HG03103 (cell line): Measurements from ENCODE around the gene XPO1.
"Not testable (repeated sequence)": the region's sequence is repeated elsewhere in the genome, so short reads cannot be mapped to it uniquely, and the experiment has no call there.

Source experiments
- ATAC-seq: cut with Tn5 transposase; IDR thresholded peaks from one replicate; pipeline ENCODE4 v1.9.1; 2021; ENCODE audit warnings: low read depth; ENCODE audit not compliant: unreplicated experiment

Gene XPO1

GRCh38 chr2:61538200-61538919 is at the start of gene XPO1:
XPO1 (minus strand) TSS chr2:61538356; CDS start chr2:61533897, 4,459 bp downstream.
- ATAC-seq: peak; percentile 70

- ATAC-seq: not testable (repeated sequence)
These were observed 48.8 kb upstream of the XPO1 start for GRCh38 chr2:61586928-61587327.

GRCh38 chr2:61585383-61585782 is 47.2 kb upstream of the XPO1 start:
- no peak for ATAC-seq

GRCh38 chr2:61584368-61584767 is 46.2 kb upstream of the XPO1 start:
- ATAC-seq: not testable (repeated sequence)

- ATAC-seq: no peak
These were observed 44.0 kb upstream of the XPO1 start for GRCh38 chr2:61582165-61582564.

GRCh38 chr2:61581716-61582115 is 43.6 kb upstream of the XPO1 start:
- no peak for ATAC-seq

- ATAC-seq: no peak
These were observed 37.3 kb upstream of the XPO1 start for GRCh38 chr2:61575447-61575859.

GRCh38 chr2:61566566-61566965 is 28.4 kb upstream of the XPO1 start:
- no peak for ATAC-seq

- no peak for ATAC-seq
These were observed 24.5 kb upstream of the XPO1 start for GRCh38 chr2:61562615-61563014.

- ATAC-seq: no peak
These were observed 20.0 kb upstream of the XPO1 start for GRCh38 chr2:61558160-61558559.

GRCh38 chr2:61557381-61557780 is 19.2 kb upstream of the XPO1 start:
- no peak for ATAC-seq

GRCh38 chr2:61554604-61555003 is 16.4 kb upstream of the XPO1 start:
- no peak for ATAC-seq

GRCh38 chr2:61550375-61551209 is 12.4 kb upstream of the XPO1 start:
- no peak for ATAC-seq

- ATAC-seq: no peak
These were observed 11.4 kb upstream of the XPO1 start for GRCh38 chr2:61549546-61549945.

GRCh38 chr2:61543062-61543461 is 4.9 kb upstream of the XPO1 start:
- no peak for ATAC-seq

GRCh38 chr2:61540167-61540566 is 2.0 kb upstream of the XPO1 start:
- ATAC-seq: not testable (repeated sequence)

GRCh38 chr2:61538920-61539520 is 864 bp upstream of the XPO1 start:
- ATAC-seq: no peak

GRCh38 chr2:61537950-61538199 is 281 bp downstream of the XPO1 start:
- no peak for ATAC-seq

GRCh38 chr2:61537277-61537949 is 743 bp downstream of the XPO1 start:
- no peak for ATAC-seq

- peak; percentile 52 for ATAC-seq
These were observed 1.4 kb downstream of the XPO1 start for GRCh38 chr2:61536572-61537276.

GRCh38 chr2:61536180-61536571 is 2.0 kb downstream of the XPO1 start:
- ATAC-seq: no peak
